SK-N-MC (cell line): ENCODE measurements around the gene SRRM4.

Experiments
- EZH2 ChIP-seq: fragments of 200-600 bp; sonication (generic); IDR thresholded peaks from one replicate; pipeline ENCODE4 v1.6.1; 2017; ENCODE audit warnings: antibody characterized with exemption
- FOXP2 ChIP-seq: optimal IDR thresholded peaks from 2 replicates; pipeline ENCODE3; 2011; ENCODE audit warnings: mild to moderate bottlenecking, moderate library complexity; ENCODE audit not compliant: insufficient read depth; ENCODE audit errors: extremely low read length, control extremely low read depth

GRCh38 chr12:118999107-118999506 is 17.8 kb downstream of the SRRM4 start:
- no peak for TF ChIP-seq FOXP2
- no peak for TF ChIP-seq EZH2
